ENCODE measurements around the gene HTRA3.

HTRA3 gene

DNA sequence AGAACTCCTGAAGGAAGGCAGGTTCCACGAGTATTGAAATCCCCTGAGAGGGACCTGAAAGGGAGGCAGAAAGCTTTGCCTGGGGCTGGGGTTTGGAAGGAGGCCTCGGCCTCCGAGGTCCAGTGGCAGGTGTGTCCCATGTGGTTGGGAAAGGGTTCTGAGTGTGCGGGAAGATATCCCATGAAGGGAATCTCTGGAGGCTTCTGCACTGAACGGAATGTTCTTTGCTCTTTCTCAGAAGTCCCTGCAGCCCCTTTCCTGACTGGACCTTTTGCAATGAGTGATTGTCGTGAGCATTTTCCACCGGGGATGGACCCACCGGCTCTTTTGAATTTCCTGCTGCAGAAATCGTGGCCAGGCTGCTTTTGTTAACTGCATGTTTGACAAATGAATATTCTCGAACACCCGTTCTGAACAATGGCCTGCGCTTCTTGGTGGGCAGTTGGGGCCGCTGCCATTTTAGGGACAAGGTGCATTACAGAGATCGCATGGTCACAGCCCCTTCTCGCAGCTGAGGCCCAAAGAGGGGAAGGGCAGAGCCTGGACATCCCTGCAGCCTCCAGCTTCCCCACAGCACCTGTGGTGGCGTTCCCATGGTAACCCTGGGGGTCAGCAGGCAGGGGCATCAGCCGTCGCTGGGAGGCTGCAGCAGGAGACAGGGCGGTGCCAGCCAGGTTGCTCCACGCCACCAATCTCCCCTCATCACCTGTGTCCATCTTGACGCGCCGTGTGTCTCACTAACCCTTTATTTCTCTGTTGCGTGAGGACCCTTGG, 18.3 kb upstream of the HTRA3 start:
- Histone ChIP-seq H3K27ac (ENCODE audit: low read length) (no peak overlapping the region), H3K4me3 (ENCODE audit: low read length in 2 of 2) (no peak overlapping the region), H3K9me3 (ENCODE audit: control insufficient read depth in 2 of 2, low read length in 2 of 2) (no peaks in the 10 kb centered on the region), H3K27me3 (ENCODE audit: control insufficient read depth in 1 of 2, insufficient read depth in 2 of 2, low read length in 2 of 2) (no peaks in the 10 kb centered on the region), H3K4me1 (ENCODE audit: control insufficient read depth, insufficient read depth, low read length) (no peaks in the 10 kb centered on the region), H3K36me3 (ENCODE audit: control insufficient read depth in 2 of 2, insufficient read depth in 2 of 2, low read length in 2 of 2) (no peaks in the 10 kb centered on the region), H3K9ac (ENCODE audit: low read length in 2 of 2) (no peak overlapping the region)

DNA sequence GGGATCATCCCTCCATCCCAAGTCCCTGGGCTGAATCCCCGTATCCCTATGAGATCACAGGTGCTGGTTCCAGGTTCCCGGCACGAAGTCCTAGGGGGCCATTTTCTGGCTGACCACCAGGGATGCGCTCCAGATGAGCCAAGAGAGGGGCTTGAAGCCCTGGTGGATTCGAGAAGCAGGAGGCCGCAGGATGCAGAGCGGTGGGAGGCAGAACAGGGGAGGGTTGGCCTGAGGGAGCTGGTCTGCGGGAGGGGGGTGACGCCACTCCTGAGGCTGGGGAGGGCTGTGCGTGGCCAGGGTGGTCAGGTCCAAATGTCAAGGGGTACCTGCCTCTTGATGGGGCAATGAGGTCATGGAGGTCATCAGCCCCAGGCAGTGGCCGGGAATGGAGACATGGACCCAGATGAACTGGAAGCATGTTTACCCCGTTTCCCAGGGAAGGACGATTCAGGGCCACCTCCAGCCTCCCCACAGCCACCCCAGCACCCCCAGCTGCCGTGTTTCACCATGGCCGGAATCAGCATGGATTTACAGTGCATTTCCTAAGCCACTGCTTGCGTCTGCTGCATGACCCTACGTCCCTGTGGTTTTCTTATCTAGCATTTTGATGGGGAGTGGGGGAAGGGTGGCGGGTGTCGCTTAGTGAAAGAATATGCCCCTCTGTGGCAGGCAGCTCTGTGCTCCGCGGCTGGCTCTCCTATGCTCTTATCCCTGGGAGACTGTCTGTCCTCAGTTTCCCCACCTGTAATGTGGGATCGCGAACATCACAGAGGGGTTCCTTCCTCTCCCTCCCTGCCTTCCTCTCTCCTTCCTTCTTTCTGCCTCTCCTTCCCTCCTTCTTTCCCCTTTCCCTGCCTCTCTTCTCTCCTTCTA, 17.0 kb upstream of the HTRA3 start:
- no peaks in the 10 kb centered on the region for H3K9me3 ChIP-seq (ENCODE audit: control insufficient read depth in 2 of 2, low read length in 2 of 2)
- no peak overlapping the region for H3K27ac ChIP-seq (ENCODE audit: low read length)
- H3K4me1 ChIP-seq (ENCODE audit: control insufficient read depth, insufficient read depth, low read length), result no peaks in the 10 kb centered on the region
- no peak overlapping the region for H3K9ac ChIP-seq (ENCODE audit: low read length in 2 of 2)
- H3K27me3 ChIP-seq (ENCODE audit: control insufficient read depth in 1 of 2, insufficient read depth in 2 of 2, low read length in 2 of 2), result no peaks in the 10 kb centered on the region
- no peak overlapping the region for H3K4me3 ChIP-seq (ENCODE audit: low read length in 2 of 2)
- H3K36me3 ChIP-seq (ENCODE audit: control insufficient read depth in 2 of 2, insufficient read depth in 2 of 2, low read length in 2 of 2), result no peaks in the 10 kb centered on the region

DNA sequence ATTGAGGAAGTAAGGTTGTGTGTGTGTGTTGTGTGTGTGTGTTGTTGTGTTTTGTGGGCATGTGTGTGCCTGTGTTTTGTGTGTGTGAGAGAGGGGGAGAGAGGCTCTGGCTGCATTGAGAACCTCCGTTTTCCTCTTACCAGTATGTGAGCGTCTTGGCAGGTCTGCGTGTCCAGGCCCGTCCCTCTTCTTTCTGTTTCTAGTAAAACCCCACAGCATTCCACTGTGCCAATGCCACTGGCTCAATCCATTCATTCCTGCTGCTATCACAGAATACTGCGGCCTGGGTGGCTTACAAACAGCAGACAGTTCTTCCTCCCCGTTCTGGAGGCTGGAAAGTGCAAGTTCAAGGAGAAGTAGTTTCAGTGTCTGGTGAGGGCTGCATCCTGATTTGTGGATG, 15.5 kb upstream of the HTRA3 start:
- no peaks in the 10 kb centered on the region for H3K36me3 ChIP-seq (ENCODE audit: control insufficient read depth in 2 of 2, insufficient read depth in 2 of 2, low read length in 2 of 2)
- no peaks in the 10 kb centered on the region for H3K27me3 ChIP-seq (ENCODE audit: control insufficient read depth in 1 of 2, insufficient read depth in 2 of 2, low read length in 2 of 2)
- no peaks in the 10 kb centered on the region for H3K9me3 ChIP-seq (ENCODE audit: control insufficient read depth in 2 of 2, low read length in 2 of 2)
- H3K27ac ChIP-seq (ENCODE audit: low read length), result no peak overlapping the region
- H3K4me1 ChIP-seq (ENCODE audit: control insufficient read depth, insufficient read depth, low read length), result no peaks in the 10 kb centered on the region
- H3K4me3 ChIP-seq (ENCODE audit: low read length in 2 of 2), result no peak overlapping the region
- H3K9ac ChIP-seq (ENCODE audit: low read length in 2 of 2), result no peak overlapping the region

DNA sequence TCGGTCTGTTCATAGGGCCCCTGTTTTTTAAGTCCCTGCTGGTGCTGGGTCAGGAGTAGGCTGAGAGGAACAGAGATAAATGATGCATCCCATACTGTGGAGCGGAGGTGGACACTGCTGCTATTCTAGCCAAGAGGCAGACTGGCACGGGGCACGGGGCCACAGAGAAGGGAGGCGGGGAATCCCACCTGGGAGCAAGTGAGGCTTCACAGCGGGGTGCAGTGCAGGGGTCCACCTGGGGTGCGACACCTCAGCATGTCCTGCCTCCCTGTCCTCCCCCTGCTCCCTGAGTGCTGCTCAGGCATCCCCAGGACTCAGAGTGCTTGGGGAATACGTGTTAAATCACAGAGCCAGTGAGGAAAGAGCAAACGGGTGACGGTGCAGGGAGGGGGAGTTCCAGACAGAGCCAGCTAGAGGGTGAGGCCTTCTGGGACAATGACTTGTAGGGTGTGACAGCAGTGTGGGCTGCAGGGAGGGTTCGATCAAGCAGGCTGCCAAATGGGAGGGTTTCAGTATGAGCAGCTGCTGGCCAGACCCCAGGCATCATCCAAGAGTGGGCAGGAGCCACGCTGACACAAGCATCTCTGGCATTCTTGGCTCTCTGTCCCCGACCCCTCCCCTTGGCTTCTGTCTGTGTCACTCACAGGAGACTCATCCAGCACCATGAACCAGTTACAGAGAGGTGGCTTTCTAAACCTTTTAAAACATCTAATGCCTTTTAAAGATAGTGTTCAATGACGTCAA, 13.7 kb upstream of the HTRA3 start:
- no peak overlapping the region for H3K27ac ChIP-seq (ENCODE audit: low read length)
- H3K36me3 ChIP-seq (ENCODE audit: control insufficient read depth in 2 of 2, insufficient read depth in 2 of 2, low read length in 2 of 2), result no peaks in the 10 kb centered on the region
- no peaks in the 10 kb centered on the region for H3K27me3 ChIP-seq (ENCODE audit: control insufficient read depth in 1 of 2, insufficient read depth in 2 of 2, low read length in 2 of 2)
- H3K4me1 ChIP-seq (ENCODE audit: control insufficient read depth, insufficient read depth, low read length), result peaks cover 4% of the 10 kb centered on the region
- H3K4me3 ChIP-seq (ENCODE audit: low read length in 2 of 2), result no peak overlapping the region
- no peaks in the 10 kb centered on the region for H3K9me3 ChIP-seq (ENCODE audit: control insufficient read depth in 2 of 2, low read length in 2 of 2)
- no peak overlapping the region for H3K9ac ChIP-seq (ENCODE audit: low read length in 2 of 2)

DNA sequence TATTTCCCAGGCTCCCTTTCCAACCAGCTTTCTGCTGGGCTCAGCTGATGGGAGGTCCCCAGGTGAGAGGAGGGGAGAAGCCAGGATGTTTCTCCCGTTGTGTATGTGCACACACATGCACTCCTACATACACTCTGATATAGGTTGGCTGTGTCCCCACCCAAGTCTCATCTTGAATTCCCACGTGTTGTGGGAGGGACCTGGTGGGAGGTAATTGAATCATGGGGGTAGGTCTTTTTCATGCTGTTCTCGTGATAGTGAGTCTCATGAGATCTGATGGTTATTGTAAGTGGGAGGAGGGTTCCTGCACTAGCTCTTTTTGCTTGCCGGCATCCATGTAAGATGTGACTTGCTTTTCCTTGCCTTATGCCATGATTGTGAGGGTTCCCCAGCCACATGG, 11.7 kb upstream of the HTRA3 start:
- Histone ChIP-seq H3K4me3 (ENCODE audit: low read length in 2 of 2) (no peak overlapping the region), H3K27me3 (ENCODE audit: control insufficient read depth in 1 of 2, insufficient read depth in 2 of 2, low read length in 2 of 2) (no peaks in the 10 kb centered on the region), H3K9me3 (ENCODE audit: control insufficient read depth in 2 of 2, low read length in 2 of 2) (no peaks in the 10 kb centered on the region), H3K9ac (ENCODE audit: low read length in 2 of 2) (no peak overlapping the region), H3K4me1 (ENCODE audit: control insufficient read depth, insufficient read depth, low read length) (peaks cover 7% of the 10 kb centered on the region), H3K36me3 (ENCODE audit: control insufficient read depth in 2 of 2, insufficient read depth in 2 of 2, low read length in 2 of 2) (no peaks in the 10 kb centered on the region), H3K27ac (ENCODE audit: low read length) (no peak overlapping the region)

DNA sequence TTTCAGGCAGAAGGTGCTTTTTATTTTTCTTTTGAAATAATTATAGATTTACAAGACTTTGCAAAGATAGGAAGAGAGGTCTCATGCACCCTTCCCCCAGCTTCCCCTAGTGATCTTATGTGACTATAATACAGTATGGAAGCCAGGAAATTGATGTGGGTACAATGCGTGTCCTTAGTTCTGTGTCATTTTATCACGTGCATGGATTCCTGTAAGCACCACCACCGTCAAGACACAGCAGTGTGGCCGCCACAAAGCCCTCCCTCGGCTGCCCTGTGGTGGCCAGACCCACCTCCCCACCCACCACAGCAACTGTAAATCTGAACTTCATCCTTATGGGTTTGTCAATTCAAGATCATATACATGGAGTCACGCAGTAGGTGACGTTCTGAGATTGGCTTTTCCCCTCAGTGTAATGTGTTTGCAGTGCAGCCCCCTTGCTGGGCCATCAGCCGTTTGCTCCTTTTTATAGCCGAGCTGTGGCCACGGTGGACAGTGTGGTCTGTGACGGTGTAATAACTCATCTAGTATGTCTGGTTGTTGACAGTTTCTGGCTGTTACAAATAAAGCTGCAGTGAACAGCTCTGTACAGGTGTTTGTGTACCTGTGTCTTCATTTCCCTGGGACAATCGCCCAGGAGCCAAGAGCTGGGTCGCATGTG, 10.9 kb upstream of the HTRA3 start:
- H3K4me1 ChIP-seq (ENCODE audit: control insufficient read depth, insufficient read depth, low read length), result peaks cover 7% of the 10 kb centered on the region
- H3K27me3 ChIP-seq (ENCODE audit: control insufficient read depth in 1 of 2, insufficient read depth in 2 of 2, low read length in 2 of 2), result no peaks in the 10 kb centered on the region
- H3K36me3 ChIP-seq (ENCODE audit: control insufficient read depth in 2 of 2, insufficient read depth in 2 of 2, low read length in 2 of 2), result no peaks in the 10 kb centered on the region
- H3K4me3 ChIP-seq (ENCODE audit: low read length in 2 of 2), result no peak overlapping the region
- H3K9me3 ChIP-seq (ENCODE audit: control insufficient read depth in 2 of 2, low read length in 2 of 2), result no peaks in the 10 kb centered on the region
- H3K27ac ChIP-seq (ENCODE audit: low read length), result no peak overlapping the region
- no peak overlapping the region for H3K9ac ChIP-seq (ENCODE audit: low read length in 2 of 2)

DNA sequence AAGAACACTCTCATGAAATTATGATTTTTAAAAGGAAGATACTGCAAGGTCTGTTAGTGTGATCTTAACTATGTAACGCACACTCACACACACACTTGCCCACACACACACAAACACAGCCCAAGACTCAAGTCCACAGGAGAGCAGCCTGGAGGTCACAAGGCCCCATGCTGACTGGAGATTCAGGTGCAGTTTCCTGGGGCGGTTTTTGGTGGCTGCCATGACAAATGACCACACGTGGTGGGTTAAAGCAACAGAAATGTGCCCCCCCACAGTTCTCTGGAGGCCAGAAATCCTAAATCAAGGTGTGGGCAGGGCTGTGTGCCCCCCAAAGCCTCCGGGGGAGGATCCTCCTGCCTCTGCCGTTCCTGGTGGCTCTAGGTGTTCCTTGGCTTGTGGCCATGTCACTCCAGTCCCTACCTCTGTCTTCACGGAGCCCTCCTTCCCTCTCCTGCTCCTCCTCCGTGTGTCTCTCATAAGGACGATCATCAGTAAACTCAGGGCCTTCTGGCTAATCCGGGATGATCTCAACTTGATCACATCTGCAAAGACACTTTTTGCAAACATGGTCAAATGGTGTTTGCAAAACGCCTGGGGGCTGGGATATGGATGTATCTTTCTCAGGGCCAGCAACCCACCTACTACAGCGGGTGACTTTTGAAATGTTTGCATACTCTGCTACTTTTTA, 9.7 kb upstream of the HTRA3 start:
- Histone ChIP-seq H3K4me1 (ENCODE audit: control insufficient read depth, insufficient read depth, low read length) (peaks cover 7% of the 10 kb centered on the region), H3K9me3 (ENCODE audit: control insufficient read depth in 2 of 2, low read length in 2 of 2) (no peaks in the 10 kb centered on the region), H3K27me3 (ENCODE audit: control insufficient read depth in 1 of 2, insufficient read depth in 2 of 2, low read length in 2 of 2) (no peaks in the 10 kb centered on the region), H3K27ac (ENCODE audit: low read length) (no peak overlapping the region), H3K9ac (ENCODE audit: low read length in 2 of 2) (peak overlapping the region in 1 of 2 donors; percentile 5), H3K4me3 (ENCODE audit: low read length in 2 of 2) (no peak overlapping the region), H3K36me3 (ENCODE audit: control insufficient read depth in 2 of 2, insufficient read depth in 2 of 2, low read length in 2 of 2) (no peaks in the 10 kb centered on the region)

DNA sequence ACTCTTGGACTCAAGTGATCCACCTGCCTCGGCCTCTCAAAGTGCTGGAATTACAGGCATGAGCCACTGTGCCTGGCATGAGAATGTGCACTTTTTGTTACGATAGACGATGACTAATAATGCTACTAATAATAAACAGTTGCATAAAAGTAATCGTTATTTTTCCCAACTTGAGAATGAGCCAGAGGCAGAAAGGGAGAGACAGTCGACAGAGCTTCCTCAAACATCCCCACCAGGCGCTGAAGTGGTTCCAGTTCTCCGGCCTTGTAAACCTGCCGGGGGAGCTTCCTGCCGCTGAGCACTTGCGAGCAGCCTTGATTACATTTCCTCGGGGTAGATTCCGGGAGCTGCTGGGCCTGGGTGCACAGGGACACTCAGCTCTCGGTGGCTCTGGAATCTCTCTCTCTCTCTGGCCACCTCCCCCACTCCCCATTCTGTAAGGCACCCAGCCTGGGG, 8.9 kb upstream of the HTRA3 start:
- Histone ChIP-seq H3K4me3 (ENCODE audit: low read length in 2 of 2) (no peak overlapping the region), H3K9me3 (ENCODE audit: control insufficient read depth in 2 of 2, low read length in 2 of 2) (no peaks in the 10 kb centered on the region), H3K36me3 (ENCODE audit: control insufficient read depth in 2 of 2, insufficient read depth in 2 of 2, low read length in 2 of 2) (no peaks in the 10 kb centered on the region), H3K9ac (ENCODE audit: low read length in 2 of 2) (peak overlapping the region in 1 of 2 donors; percentile 13), H3K27me3 (ENCODE audit: control insufficient read depth in 1 of 2, insufficient read depth in 2 of 2, low read length in 2 of 2) (no peaks in the 10 kb centered on the region), H3K27ac (ENCODE audit: low read length) (peak overlapping the region; percentile 31), H3K4me1 (ENCODE audit: control insufficient read depth, insufficient read depth, low read length) (peaks cover 7% of the 10 kb centered on the region)

DNA sequence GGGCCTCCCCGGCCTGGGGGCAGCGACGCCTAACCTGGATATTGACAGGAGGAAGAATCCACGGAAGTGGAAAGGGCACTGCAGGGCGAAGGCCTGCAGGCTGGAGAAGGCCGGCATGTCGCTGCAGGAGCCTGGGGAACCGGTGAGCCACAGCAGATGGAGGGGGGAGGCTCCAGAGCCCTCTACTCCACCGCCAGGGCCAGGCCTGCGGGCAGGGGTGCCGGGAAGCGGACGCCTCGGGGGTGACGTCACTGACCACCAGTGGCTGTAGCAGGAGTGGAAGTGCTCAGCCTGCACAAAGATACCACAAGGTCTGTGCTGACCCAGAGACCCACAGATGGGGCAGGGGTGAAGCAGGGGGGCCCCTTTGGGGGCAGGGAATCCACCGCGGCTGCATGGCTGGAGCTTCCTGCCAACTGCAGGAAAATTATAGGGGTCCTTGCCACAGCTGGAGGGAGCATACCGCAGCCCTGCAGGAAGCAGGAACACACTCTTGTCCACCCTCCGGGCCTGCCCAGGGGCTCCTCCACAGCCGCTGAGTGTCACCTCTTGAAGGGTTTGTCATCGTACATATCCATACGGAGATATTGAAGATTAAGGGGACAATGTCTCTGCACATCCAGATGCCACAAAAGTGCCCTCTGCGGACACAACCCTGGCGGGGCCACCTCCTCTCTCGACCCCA, 7.6 kb upstream of the HTRA3 start:
- H3K27me3 ChIP-seq (ENCODE audit: control insufficient read depth in 1 of 2, insufficient read depth in 2 of 2, low read length in 2 of 2), result no peaks in the 10 kb centered on the region
- H3K4me1 ChIP-seq (ENCODE audit: control insufficient read depth, insufficient read depth, low read length), result peaks cover 12% of the 10 kb centered on the region
- no peaks in the 10 kb centered on the region for H3K9me3 ChIP-seq (ENCODE audit: control insufficient read depth in 2 of 2, low read length in 2 of 2)
- H3K4me3 ChIP-seq (ENCODE audit: low read length in 2 of 2), result no peak overlapping the region
- no peaks in the 10 kb centered on the region for H3K36me3 ChIP-seq (ENCODE audit: control insufficient read depth in 2 of 2, insufficient read depth in 2 of 2, low read length in 2 of 2)
- no peak overlapping the region for H3K27ac ChIP-seq (ENCODE audit: low read length)
- no peak overlapping the region for H3K9ac ChIP-seq (ENCODE audit: low read length in 2 of 2)

Measured in stomach smooth muscle (tissue), 2 donors.